CD4-positive, alpha-beta T cell treated with Interleukin-4 for 1 hour (primary cell): ENCODE data around the gene CENPP.

ENCODE experiments used
- DNase-seq, 2 donors: peaks; one replicate each; pipeline ENCODE4 v3.0.0-alpha.2; 2020 to 2022

CENPP gene

DNA sequence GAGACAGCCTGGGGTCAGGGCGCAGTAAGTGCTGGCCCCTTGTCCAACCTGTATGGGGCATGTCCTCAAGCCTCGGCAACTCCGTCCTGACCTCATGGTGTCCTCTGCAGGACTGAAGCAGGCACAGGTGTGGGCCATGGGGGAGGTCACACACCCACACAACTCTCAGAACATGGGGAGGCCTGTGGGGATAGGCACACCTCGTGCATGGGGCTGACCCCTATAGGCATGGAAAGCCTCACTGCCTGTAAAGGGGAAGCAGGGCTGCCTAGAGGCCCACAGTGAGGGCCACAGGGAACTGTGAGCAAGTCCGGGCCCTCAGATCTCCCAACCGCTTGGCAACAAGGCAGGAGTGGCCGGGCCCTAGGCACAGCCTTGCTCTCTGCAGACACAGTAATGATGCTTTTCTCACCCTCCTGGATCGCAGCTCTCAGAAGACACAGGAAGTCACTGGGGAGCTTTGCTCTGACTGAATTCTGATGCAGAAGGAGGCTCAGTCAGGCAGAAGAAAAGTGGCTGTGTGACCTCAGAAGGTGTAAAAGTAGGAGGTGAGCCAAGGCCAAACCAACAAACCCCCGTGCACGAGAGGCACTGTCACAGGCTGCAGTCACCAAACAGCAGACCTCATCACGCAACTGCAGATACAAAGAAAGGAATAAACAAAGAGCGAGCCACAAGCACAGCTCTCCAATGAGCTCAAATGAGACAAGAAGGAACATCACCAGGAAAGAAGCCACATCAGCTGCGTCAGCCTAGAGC, 338.8 kb downstream of the CENPP start:
- peak; percentile 16 to 23 for DNase-seq

DNA sequence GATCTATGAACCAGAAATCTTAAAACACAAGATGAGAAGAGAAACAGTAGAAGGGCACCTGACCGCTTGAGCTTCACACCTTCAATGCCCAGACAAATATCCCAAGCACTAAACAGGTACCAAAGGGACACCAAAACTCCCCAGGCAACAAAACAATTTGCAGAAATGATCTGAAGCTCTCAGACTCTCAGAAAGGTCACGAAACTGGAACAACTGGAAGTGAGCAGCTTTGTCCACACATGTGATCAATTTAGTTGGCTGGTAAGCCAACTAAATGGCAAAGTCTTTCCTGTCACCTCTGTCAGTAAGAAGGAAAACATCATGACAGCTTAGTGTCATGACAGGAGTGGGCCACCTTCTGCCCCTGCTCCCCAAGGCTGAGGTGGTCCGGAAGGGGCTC, 340.1 kb downstream of the CENPP start:
- DNase-seq = peak in 1 of 2 donors; percentile 2

DNA sequence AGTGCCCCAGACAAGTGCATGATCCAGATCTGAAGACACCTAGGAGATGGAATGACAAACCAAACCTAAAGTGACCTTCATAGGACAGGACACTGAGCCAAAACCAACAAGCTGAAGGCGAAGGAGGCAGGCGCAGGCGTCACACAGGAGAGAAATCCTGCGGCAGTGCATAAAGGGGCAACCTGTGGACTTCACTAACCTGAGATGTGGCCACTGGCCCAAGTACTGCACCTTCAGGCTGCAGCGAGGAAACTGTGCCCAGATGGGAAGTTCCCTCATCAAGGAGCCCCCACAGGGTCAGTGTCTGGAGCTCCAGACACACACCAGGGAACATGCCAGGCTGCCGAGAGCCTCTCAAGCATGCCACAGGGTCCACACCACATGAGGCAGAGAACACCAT, 340.5 kb downstream of the CENPP start:
- no peak for DNase-seq

DNA sequence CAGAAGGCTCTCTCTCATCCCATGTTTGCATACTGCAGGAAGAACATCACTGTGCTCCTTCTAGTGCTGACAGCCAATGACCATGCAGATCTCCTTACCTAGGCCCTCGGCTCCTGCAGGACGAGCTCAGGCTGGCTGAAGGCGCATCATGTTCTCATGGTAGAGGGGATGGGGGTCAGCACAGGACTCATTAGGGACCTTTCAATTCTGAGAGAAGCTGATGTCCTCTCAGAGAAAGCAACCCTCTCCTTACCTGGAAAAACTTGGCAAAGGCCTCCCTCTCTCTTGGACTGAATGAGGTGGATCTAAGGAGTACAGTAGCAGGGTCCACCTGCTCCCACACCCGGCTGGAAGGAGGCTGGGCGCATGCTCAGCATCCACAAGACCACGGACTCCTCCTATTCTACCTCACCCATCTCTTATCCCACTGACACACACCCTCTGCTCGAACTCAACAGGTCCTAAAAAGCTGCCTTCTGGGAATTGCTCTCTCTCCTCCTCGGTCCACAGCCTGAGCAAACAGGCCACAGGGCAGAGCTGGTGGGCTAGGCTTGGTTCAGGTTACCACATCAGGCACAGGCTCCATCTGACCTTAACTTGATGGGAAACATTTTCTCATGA, 341.3 kb downstream of the CENPP start:
- DNase-seq = no peak

DNA sequence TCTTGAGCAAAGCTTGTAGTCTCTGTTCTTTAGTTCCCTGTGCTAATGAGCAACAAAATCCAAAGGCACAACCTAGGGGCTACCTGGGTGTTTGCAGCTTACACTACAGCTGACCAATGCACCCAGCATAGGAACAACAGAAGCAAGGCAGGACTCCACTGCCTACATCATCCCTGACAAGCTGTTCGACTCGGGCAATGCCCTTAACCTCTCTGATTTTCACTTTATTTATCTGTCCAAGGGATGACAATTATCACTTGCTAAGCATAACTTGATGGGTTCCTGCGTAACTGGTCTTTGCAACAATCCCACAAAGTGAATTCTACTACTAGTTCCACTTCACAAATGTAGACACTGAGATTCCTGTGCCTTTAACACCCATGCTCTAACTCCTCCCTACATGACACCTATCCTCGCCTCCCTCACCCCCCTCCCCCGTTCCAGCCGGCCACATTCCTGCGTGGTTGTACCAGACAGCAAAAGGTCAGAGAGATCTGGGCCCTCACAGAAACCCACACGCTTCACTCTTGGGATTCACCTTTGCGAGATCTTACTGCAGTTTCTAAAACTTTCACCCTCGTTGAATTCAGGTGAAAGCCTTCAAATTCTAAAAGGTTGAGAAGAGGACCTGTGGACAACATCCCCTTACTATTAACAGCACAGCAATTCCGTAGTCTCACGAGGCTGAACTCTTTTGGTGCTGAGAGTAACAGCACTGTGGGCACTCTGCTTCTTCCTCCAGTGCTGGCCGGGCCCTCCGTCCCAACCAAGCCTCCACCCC, 343.2 kb downstream of the CENPP start:
- DNase-seq = peak; percentile 13 to 23

DNA sequence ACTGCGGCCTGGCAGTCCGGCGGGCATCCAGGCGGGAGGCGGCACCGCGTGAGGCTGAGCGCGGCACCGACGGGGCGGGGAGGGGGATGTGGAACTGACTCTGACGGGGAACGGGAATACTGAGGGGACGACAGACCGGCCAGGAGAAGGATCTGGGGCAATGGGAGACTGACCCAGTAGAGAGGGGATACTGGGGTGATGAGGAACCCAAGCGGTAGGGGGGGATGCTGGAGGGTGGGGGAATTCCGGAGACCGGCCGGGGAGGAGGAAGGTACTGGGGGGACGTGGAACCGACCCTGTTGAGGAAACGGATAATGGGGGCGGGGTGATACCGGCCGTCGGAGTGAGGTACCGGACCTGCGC, 343.8 kb downstream of the CENPP start:
- no peak for DNase-seq
